H1 (cell line): ENCODE measurements around the gene ASAP2. TPM values are rescaled to one million over a fixed set of nuclear protein-coding genes. Genes with fewer than 3 reads are reported as not detected.

Source experiments
- CTCF ChIA-PET: fragments of 300-600 bp; sonication (Branson Sonifier 250); formaldehyde crosslinking; loops from one replicate; lab custom pipeline; 2021; ENCODE audit not compliant: partially characterized antibody; lab: Charles Lee
- POLR2A ChIA-PET: fragments of 300-600 bp; sonication (Branson Sonifier 250); formaldehyde crosslinking; loops from one replicate; lab custom pipeline; 2021; ENCODE audit warnings: inconsistent platforms; ENCODE audit not compliant: partially characterized antibody; lab: Charles Lee
- DNase-seq, 2 experiments: peaks; one replicate each; pipeline versions ENCODE4 v3.0.0 to v3.0.0-alpha.2; 2010 to 2022; ENCODE audit warnings: low spot score in 2 of 2, low read depth in 1 of 2, mixed read lengths in 1 of 2
- FAIRE-seq: peaks from 2 replicates; lab custom pipeline; 2011; peaks lifted over from hg19 to GRCh38; lab: Jason Lieb, UNC
- H2AFZ ChIP-seq: 2 replicates; pipeline ENCODE4 v1.8.1; 2012; ENCODE audit warnings: low read length, inconsistent platforms
- H2AK5ac ChIP-seq: 2 replicates; pipeline ENCODE4 v1.6.1; 2013; ENCODE audit warnings: low read depth, low read length
- H2BK120ac ChIP-seq: replicated peaks from 2 replicates; pipeline ENCODE3; 2013; ENCODE audit warnings: low read depth, low read length, inconsistent platforms
- H2BK12ac ChIP-seq: 2 replicates; pipeline ENCODE4 v1.6.1; 2013; ENCODE audit warnings: low read depth, low read length
- H2BK15ac ChIP-seq: 2 replicates; pipeline ENCODE4 v1.6.1; 2013; ENCODE audit warnings: low read length
- H2BK20ac ChIP-seq: 2 replicates; pipeline ENCODE4 v1.6.1; 2013; ENCODE audit warnings: low read length
- H2BK5ac ChIP-seq: 2 replicates; pipeline ENCODE4 v1.6.1; 2013; ENCODE audit warnings: low read depth, low read length
- H3K14ac ChIP-seq: 2 replicates; pipeline ENCODE4 v1.6.1; 2013; ENCODE audit warnings: inconsistent platforms; ENCODE audit not compliant: insufficient read length
- H3K18ac ChIP-seq: 2 replicates; pipeline ENCODE4 v1.6.1; 2013; ENCODE audit warnings: low read length; ENCODE audit errors: extremely low read depth
- H3K23ac ChIP-seq: 2 replicates; pipeline ENCODE4 v1.6.1; 2013; ENCODE audit warnings: inconsistent platforms; ENCODE audit not compliant: insufficient read length
- H3K23me2 ChIP-seq: 2 replicates; pipeline ENCODE4 v1.6.1; 2013; ENCODE audit warnings: low read depth, low read length
- H3K27ac ChIP-seq: 2 replicates; pipeline ENCODE4 v1.6.1; 2011; ENCODE audit warnings: low read depth, low read length, inconsistent platforms
- H3K27me3 ChIP-seq, 4 experiments: replicated peaks in 1 of 4; 1 replicate in 1 of 4; 2 replicates in 3 of 4; pipeline versions ENCODE4 v1.6.1 to v1.8.1; 2011 to 2013; ENCODE audit warnings: low read length in 3 of 4, mild to moderate bottlenecking in 3 of 4, inconsistent platforms in 2 of 4, mixed read lengths in 2 of 4, moderate library complexity in 1 of 4; ENCODE audit not compliant: control insufficient read depth in 3 of 4, insufficient read depth in 3 of 4; ENCODE audit errors: extremely low read depth in 1 of 4
- H3K36me3 ChIP-seq, 4 experiments: 2 replicates each; pipeline versions ENCODE4 v1.6.1 to v1.8.1; 2011 to 2013; ENCODE audit warnings: mild to moderate bottlenecking in 4 of 4, low read length in 3 of 4, moderate library complexity in 2 of 4, control low read depth in 1 of 4, inconsistent platforms in 1 of 4; ENCODE audit not compliant: insufficient read depth in 4 of 4, control insufficient read depth in 2 of 4
- H3K4ac ChIP-seq: replicated peaks from 2 replicates; pipeline ENCODE3; 2013; ENCODE audit warnings: low read length, low read depth, mixed read lengths, inconsistent platforms; ENCODE audit not compliant: insufficient read length
- H3K4me1 ChIP-seq, 4 experiments: replicated peaks in 1 of 4; 1 replicate in 1 of 4; 2 replicates in 3 of 4; pipeline versions ENCODE4 v1.6.1 to v1.8.1; 2011 to 2013; ENCODE audit warnings: low read length in 3 of 4, inconsistent platforms in 2 of 4, mixed read lengths in 1 of 4; ENCODE audit not compliant: insufficient read depth in 4 of 4, control insufficient read depth in 3 of 4
- H3K4me2 ChIP-seq, 2 experiments: 2 replicates each; pipeline versions ENCODE4 v1.6.1 to v1.8.1; 2011 to 2013; ENCODE audit warnings: low read depth in 2 of 2, low read length in 2 of 2, control low read depth in 1 of 2, inconsistent platforms in 1 of 2, mild to moderate bottlenecking in 1 of 2; ENCODE audit not compliant: insufficient read depth in 1 of 2
- H3K4me3 ChIP-seq, 4 experiments: fragments of 200-600, 300-600 bp in 1 of 4; sonication (generic), shearing (Covaris generic), sonication (Bioruptor Twin) in 1 of 4; 2 replicates each; pipeline versions ENCODE4 v1.5.1 to v1.8.1; 2011 to 2016; ENCODE audit warnings: low read length in 4 of 4, low read depth in 3 of 4, control low read depth in 2 of 4, inconsistent platforms in 2 of 4, mild to moderate bottlenecking in 2 of 4, mixed read lengths in 1 of 4, moderate library complexity in 1 of 4; ENCODE audit not compliant: insufficient read depth in 2 of 4; ENCODE audit errors: extremely low read depth in 1 of 4
- H3K56ac ChIP-seq: replicated peaks from 2 replicates; pipeline ENCODE3; 2013; ENCODE audit warnings: low read depth, mild to moderate bottlenecking, mixed read lengths, low read length, inconsistent platforms; ENCODE audit not compliant: insufficient read length
- H3K79me1 ChIP-seq: 2 replicates; pipeline ENCODE4 v1.6.1; 2013; ENCODE audit warnings: low read depth, low read length, control low read depth
- H3K79me2 ChIP-seq, 2 experiments: 2 replicates each; pipeline versions ENCODE4 v1.6.1 to v1.8.1; 2012 to 2013; ENCODE audit warnings: low read length in 2 of 2, mild to moderate bottlenecking in 2 of 2, inconsistent platforms in 1 of 2; ENCODE audit not compliant: insufficient read depth in 2 of 2, control insufficient read depth in 1 of 2
- H3K9ac ChIP-seq, 4 experiments: replicated peaks in 1 of 4; 1 replicate in 1 of 4; 2 replicates in 3 of 4; pipeline versions ENCODE4 v1.6.1 to v1.8.1; 2011 to 2013; ENCODE audit warnings: low read depth in 3 of 4, low read length in 3 of 4, control low read depth in 2 of 4, mild to moderate bottlenecking in 2 of 4, moderate library complexity in 2 of 4, inconsistent platforms in 1 of 4; ENCODE audit errors: extremely low read depth in 1 of 4
- H3K9me3 ChIP-seq, 2 experiments: 2 replicates each; pipeline versions ENCODE4 v1.6.1 to v1.8.1; 2012 to 2013; ENCODE audit warnings: mild to moderate bottlenecking in 2 of 2, moderate library complexity in 2 of 2, control low read depth in 1 of 2, inconsistent platforms in 1 of 2, low read depth in 1 of 2, low read length in 1 of 2, mixed read lengths in 1 of 2; ENCODE audit not compliant: insufficient read depth in 2 of 2
- H4K20me1 ChIP-seq, 2 experiments: replicated peaks in 1 of 2; 2 replicates each; pipeline versions ENCODE3 to v1.8.1; 2011 to 2013; ENCODE audit warnings: inconsistent platforms in 2 of 2, low read length in 2 of 2, mild to moderate bottlenecking in 1 of 2; ENCODE audit not compliant: insufficient read depth in 2 of 2, control insufficient read depth in 1 of 2
- H4K5ac ChIP-seq: 2 replicates; pipeline ENCODE4 v1.6.1; 2013; ENCODE audit warnings: low read length, low read depth, mixed read lengths, inconsistent platforms; ENCODE audit not compliant: insufficient read length
- H4K8ac ChIP-seq: 2 replicates; pipeline ENCODE4 v1.8.0; 2013; ENCODE audit warnings: mild to moderate bottlenecking, moderate library complexity, low read length, inconsistent platforms; ENCODE audit not compliant: insufficient read depth; ENCODE audit errors: extremely low read depth
- H4K91ac ChIP-seq: replicated peaks from 2 replicates; pipeline ENCODE3; 2013; ENCODE audit warnings: low read length, mixed read lengths, inconsistent platforms; ENCODE audit not compliant: insufficient read length
- CBX5 ChIP-seq: fragments of 300-800, 300-1000 bp; sonication (generic); IDR thresholded peaks from 2 replicates; pipeline ENCODE4 v1.7.1; 2016; ENCODE audit warnings: antibody characterized with exemption, low read length, low read depth
- MAFK ChIP-seq: IDR thresholded peaks from 2 replicates; pipeline ENCODE4 v1.6.1; 2012; ENCODE audit warnings: low read depth, mild to moderate bottlenecking, improper control_type of control experiment, low read length
- TCF12 ChIP-seq: IDR thresholded peaks from 2 replicates; pipeline ENCODE4 v1.6.1; 2011; ENCODE audit warnings: low read depth, mild to moderate bottlenecking, low read length
- WGBS, 2 experiments: shearing (Covaris generic) in 1 of 2; methylation state at CpG; one replicate each; pipeline versions ENCODE4 v1.1.6 to v1.1.7; 2013 to 2015; ENCODE audit warnings: low lambda C conversion rate in 2 of 2, mixed read lengths in 2 of 2, inconsistent platforms in 1 of 2, low coverage in 1 of 2, missing lambda C conversion rate in 1 of 2; ENCODE audit not compliant: insufficient replicate concordance in 2 of 2, insufficient coverage in 1 of 2, insufficient read length in 1 of 2; ENCODE audit errors: extremely low coverage in 1 of 2, missing lambda C conversion rate in 1 of 2; 5-methylcytosine and 5-hydroxymethylcytosine counted together
- polyA plus RNA-seq, 7 experiments: library from polyadenylated mRNA; depleted of rRNA in 3 of 7; stranded (reverse) in 5 of 7; unstranded in 2 of 7; fragments of >200 nt in 5 of 7; fragments of 200-250 nt in 2 of 7; gene quantifications; 1 replicate in 5 of 7; 2 replicates in 1 of 7; 4 replicates in 1 of 7; pipeline versions ENCODE4 v1.2.1 to v1.2.3, GENCODE V29; 2011 to 2013; ENCODE audit warnings: missing spikeins in 2 of 7, mixed read lengths in 2 of 7
- total RNA-seq: library from RNA; stranded (reverse); fragmentation: NEBNext Ultra II Directional; extraction: Animal tissue kit (Norgen Biotek cat#: 25700); gene quantifications from 2 replicates; pipeline ENCODE4 v1.2.1, GENCODE V29; 2021
- TF ChIP-seq, protein P1 (sequence below): IDR thresholded peaks from 2 replicates; pipeline ENCODE4 v1.6.1; 2012; ENCODE audit warnings: low read length, inconsistent platforms

ASAP2 gene
- total and polyA plus RNA-seq, 2 of the 8 experiments (the other 6 are each of a cell fraction or from before 2014, with no cell fraction given): 10.2 to 18.7 TPM

DNA sequence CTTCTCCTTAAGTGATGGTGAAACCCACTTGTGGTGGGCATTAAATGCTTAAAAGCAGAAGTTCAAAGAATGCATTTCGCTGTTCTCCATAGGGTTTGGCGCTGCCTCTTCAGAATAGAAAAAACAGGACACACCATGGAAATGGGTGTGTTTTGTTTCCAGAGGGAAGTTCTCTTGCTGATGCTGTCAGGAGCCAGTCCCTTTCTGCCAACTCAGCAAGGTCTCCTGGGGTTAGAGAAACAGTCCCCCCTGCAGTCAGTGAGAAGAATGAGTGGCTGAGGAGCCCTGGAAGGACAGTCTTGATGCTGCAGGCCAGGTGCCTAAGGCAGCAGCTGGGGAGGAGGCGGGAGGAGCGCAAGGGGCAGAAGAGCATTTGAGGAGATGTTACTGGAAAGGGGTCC, 37.8 kb upstream of the ASAP2 start:
- Histone ChIP-seq H3K14ac (no peak overlapping the region), H3K36me3 (no peaks in the 10 kb centered on the region), H2BK120ac (no peak overlapping the region), H3K27me3 (no peaks in the 10 kb centered on the region), H4K20me1 (no peaks in the 10 kb centered on the region), H3K27ac (no peak overlapping the region), H2BK20ac (no peak overlapping the region), H2AFZ (no peak overlapping the region), H3K56ac (no peak overlapping the region), H3K23me2 (no peaks in the 10 kb centered on the region), H3K4me3 (no peak overlapping the region), H3K4me2 (no peak overlapping the region), H4K8ac (no peak overlapping the region; the same call in 1 of the 2 replicates), H2AK5ac (no peak overlapping the region), H3K9me3 (no peaks in the 10 kb centered on the region), H2BK15ac (no peak overlapping the region), H3K4ac (no peak overlapping the region), H3K18ac (no peak overlapping the region), H3K4me1 (peaks cover 0 to 4% (median 0%) of the 10 kb centered on the region in 4 experiments; a peak in 4 of 7 replicates), H4K5ac (no peak overlapping the region), H2BK5ac (no peak overlapping the region), H3K79me1 (no peaks in the 10 kb centered on the region), H3K79me2 (no peaks in the 10 kb centered on the region), H2BK12ac (no peak overlapping the region), H3K23ac (no peak overlapping the region), H4K91ac (no peak overlapping the region), H3K9ac (no peak overlapping the region)
- ChIA-PET CTCF (interaction anchor here (4.2 kb wide), 1 partner anchor 25 kb away, joined by 26 read pairs; no protein-coding TSS in a partner anchor), POLR2A (no interaction called here)
- DNase-seq (no peak), FAIRE-seq (no peak)
- WGBS, 2 experiments: 88% methylated on average over 4 of the region's 4 CpGs; no CpG with 5 or more reads in 1 of the 2 experiments
- TF ChIP-seq TCF12: peak; percentile 40; the same call in 1 of the 2 replicates
- TF ChIP-seq CBX5: no peak
- TF ChIP-seq, protein P1, sequence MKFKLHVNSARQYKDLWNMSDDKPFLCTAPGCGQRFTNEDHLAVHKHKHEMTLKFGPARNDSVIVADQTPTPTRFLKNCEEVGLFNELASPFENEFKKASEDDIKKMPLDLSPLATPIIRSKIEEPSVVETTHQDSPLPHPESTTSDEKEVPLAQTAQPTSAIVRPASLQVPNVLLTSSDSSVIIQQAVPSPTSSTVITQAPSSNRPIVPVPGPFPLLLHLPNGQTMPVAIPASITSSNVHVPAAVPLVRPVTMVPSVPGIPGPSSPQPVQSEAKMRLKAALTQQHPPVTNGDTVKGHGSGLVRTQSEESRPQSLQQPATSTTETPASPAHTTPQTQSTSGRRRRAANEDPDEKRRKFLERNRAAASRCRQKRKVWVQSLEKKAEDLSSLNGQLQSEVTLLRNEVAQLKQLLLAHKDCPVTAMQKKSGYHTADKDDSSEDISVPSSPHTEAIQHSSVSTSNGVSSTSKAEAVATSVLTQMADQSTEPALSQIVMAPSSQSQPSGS: no peak
- TF ChIP-seq MAFK: peak; percentile 89
